Stimulated activated CD4-positive, alpha-beta T cell treated with anti-CD3 and anti-CD28 coated beads, TNF-alpha, amount 100 ng/mL, for 4 hours (primary cell): Measurements from ENCODE around the gene TMEM106C.

ENCODE experiments used
- DNase-seq, 3 experiments: peaks; one replicate each; pipeline ENCODE4 v3.0.0-alpha.2; 2020; ENCODE audit warnings: low read depth in 3 of 3

Gene TMEM106C

DNA sequence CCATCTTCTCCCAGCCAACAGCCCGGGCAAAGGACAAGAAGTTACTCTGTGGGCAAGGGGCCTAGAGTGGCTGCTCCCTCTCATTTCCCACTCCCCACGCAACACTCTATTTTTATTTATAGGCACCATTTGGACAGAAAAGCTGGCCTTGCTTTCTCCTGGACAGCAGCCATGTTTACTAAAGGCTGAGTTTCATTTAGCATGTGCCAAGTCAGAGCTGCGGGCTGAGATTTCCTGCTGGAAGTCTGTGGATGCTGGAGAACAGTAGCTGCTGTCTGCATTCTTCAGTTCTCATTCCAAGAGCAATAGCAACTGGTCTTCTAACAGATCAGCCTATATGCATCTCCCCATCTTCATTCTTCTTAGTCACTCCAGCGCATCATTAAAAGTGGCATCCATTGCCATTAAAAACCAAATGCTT, 32.6 kb downstream of the TMEM106C start:
- DNase-seq = no peak

DNA sequence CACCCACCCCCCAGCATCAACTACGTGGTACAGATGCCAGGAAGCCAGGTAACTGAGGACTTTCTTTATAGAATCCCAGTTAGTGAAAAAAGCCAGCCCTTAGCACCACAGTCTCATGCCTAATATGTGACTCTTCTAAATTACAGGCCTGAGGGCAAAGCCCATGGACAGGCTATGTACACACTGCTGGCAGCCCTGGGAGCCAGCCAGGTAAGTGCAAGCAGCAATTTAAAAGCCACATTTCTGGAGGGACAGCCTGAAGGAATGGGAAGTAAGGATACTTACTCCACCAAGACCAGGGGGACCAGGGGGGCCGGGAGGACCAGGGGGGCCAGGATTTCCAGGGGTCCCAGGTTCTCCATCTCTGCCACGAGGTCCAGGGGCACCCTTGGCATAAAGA, 33.9 kb downstream of the TMEM106C start:
- no peak for DNase-seq

DNA sequence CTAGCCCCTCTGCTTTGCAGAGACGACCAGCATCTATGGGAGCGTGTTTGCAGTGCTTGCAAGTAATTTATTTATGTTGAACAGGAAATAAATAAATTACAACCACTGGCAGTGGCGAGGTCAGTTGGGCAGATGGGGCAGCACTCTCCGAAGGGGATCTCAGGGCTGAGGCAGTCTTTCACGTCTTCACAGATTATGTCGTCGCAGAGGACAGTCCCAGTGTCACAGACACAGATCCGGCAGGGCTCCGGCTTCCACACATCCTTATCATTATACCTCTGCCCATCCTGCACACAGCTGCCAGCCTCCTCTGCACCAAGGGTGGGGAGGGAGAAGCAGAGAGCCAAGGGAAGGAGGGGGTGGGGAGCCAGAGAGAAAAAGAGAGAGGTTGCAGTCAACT, 36.4 kb downstream of the TMEM106C start:
- DNase-seq = no peak

DNA sequence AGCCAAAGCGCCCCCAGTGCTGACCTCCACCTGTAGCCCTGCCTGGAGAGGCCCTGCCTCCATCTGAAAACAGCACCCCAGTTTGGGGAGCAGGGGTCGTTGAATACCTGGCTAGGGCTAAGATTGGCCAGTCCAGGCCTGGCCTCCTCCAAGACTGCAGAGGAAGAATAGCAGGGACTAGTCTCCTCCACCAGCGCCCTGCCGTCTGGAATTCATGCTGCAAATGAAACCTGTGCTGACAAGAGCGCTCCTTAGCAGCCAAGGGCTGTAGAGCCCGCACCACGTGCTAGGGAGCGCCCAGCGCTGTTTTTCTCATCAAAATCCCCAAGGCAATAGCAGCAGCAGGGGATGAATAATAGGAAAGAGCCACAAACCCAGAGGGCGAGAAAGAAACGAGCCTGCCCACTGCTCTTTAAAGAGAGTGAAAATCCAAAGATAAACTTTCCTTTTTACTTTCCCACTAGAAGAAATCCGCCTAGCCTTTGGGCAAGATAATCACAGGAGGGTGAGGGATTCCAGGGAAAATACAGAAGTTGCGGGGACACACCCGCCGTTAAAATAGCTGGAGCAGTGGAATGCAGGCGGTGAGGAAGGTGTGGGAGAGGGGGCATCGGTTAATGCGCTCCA, 37.6 kb downstream of the TMEM106C start:
- no peak for DNase-seq

DNA sequence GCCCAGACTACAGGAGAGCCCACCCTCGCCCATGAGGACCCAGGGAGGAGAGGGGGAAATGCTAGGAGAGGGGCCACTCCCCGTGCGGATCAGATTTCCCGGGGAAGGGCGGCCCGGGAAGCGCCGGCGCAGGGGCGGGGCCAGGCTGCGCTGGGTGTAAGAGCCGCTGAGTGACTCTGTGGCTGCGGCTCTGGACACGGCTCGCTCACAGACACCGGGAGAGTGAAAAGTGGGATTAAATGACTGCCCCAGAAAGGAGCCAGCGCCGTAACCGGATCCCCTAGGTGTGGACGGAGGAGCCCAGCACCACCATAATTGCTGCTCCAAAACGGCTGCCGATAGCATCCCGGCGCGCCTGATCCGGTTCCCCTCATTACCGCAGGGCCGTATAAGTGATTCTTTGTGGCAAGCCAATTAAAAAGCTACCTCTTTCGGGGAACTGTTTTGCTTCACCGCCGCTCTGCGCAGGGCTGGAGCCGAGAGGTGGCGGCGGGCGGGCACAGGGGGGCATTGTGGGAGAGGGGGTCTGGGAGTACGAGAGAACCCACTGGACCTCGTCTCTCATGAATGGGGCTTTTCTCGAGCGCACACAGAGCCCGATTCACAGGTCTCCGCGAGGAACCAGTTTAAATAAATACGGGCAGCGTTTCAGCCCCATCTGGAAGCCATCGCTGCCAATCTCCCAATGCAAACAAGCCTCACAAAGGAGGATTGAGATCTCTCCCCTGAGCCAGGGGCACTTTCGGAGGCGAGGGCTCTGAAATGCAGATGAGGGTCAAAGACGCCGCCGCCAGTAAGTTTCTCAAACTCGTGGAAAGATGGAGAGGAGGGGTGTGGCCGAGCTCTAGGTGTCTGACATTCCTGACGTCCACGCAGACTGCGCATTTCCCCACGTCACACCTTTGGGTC, 38.4 kb downstream of the TMEM106C start:
- no peak for DNase-seq

DNA sequence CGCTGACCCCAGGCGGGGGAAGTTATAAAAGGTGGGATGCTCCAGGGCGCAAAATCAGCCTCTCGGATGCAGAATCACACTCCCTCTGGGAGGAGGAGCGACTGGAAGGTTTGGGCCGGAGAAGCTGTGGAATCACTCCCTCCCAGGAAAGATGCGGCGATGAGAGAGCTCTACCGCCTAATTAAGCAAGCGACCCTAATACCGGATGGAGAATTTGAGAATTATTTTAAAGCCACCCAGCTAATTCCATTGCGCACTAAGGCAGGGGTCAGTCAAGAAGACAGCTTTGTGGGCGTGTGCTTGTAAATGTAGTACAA, 39.0 kb downstream of the TMEM106C start:
- DNase-seq = no peak

DNA sequence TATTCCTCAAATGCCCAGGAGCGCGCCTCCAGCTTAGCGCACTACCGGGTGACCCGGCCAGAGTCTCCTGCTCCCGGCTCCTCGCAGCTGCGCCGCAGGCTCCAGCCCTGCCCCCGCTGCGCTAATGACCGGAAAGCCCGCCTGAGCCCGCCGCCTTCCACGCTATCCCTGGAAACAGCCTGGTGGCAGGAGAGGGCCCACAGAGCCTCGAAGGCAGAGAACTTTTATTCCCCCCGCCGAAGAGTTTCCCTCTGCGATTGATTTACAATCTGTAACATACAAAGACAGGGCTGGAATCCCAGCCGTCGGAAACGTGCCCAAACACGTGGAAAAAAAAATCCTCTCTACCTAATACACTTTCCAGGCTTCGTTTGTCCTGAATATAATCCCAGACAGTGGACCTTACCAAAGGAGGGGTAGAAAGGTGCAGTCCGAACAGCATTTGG, 39.4 kb downstream of the TMEM106C start:
- no peak for DNase-seq

DNA sequence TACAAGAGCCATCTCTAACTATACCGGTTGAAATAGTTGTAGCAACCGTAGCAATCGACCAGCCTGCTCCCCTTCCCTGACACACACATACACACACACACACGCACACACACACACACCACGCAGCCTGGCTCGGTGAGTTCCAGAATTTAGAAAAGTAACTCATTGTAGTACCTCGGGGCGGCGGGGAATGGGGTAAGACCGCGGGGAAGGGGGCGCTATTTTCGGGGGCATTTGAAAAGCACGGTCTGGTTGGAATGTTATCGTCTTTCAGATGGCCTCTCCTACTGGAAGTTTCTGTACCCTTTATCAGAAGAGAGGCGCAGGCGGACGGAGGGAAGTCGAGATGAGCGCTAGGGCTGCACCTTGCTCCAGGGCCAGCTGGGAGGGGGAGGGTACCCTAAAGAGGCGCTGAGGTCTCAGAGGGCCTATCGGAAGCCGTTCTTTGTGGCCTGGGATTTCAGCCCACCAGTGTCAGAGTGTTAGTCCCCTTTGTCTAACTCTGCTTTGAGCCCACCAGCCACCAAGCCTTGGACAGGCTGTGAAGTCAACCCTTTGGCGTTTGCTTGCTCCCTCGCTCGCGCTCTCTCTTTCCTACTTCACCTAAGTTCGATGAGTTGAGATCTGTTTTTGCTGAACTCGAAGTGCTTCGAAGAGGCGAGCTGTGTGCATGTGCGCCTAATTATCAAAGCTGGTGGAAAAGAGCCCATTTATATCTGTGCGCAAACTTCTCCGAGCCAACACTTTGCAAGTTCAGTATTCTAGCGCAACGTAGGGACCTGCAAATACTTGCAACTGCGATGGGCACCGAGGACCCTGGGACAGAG, 40.0 kb downstream of the TMEM106C start:
- DNase-seq = no peak

DNA sequence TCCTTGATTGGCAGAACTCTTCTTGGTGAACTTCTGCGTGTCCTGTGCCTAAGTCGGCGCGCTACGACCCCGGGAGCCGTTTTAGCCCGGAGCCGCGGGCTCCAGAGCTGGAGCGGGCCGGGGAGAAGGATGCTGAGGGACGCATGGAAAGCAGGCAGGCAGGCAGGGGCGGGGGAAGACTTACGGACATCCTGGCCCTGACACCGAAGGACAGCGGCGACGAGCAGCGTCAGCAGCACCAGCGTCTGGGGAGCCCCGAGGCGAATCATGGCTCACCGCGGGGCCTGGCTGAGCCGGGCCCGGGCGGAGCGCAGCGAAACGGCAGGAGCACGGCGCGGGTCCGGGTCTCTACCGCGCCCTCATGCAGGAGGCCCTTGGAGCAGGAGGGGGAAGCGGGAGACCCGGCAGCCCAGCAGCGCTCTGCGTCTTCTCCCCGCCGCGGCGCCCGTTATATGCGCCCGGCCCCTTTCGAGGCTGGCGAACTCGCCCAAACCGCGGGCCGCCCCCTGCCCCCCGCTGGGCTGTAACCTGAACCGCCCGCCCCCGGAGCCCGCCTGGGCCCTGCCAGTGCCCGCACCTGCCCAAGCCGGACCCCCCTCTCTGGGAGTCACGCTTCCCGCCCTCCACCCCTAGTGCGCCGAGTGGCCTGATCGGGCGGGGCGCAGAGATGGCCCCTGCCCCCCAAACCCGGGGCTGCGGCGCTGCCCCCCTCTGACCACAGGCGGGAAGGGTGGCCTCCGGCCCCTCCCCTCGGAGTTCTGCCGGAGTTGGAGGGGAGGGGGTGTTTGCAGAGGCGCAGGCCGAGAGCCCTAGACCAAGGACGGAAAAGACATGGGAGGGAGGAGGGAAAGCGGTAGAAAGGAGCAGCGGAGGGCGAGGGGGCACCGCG, 40.9 kb downstream of the TMEM106C start, which contains the start of gene COL2A1:
COL2A1 (minus strand) TSS at position 424 of the 889 bp plus-strand sequence; CDS start at position 269, 155 bp downstream.
- DNase-seq = no peak

DNA sequence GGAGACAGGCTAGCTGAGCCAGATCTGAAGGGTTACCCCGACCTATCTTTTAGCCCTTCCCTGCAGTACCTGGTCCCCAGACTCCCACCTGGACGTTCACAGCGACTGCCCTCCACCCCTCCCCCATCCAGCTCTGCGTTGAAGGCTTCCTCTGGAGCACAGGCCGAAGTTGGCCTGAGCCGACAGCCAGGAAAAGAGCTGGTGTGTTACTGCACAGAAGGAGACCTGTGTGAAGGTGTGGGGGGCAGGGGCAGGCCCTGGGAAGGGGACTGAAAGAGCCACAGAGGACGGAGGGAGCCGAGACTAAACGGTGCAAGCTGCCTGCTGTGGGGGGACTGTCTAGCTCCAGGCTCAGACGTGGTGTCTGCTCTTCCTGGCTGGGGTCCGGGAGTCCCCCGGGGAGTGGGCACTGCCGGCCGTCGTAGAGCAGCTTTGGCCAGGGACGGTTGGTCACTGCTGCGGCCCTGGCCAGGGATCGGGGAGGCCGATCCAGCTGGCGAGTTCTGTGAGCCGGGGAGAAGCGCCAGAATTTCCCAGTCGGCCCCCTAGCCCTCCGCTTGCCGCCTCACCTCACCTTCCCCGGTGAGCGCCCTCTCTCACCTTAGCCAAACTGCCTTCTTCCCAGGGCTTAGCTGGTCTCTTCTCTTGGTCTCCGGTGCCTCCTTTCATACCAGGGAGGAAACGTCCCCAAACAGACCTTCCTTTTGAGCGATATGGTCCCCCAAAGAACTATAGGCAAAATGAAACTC, 41.8 kb downstream of the TMEM106C start:
- no peak for DNase-seq

DNA sequence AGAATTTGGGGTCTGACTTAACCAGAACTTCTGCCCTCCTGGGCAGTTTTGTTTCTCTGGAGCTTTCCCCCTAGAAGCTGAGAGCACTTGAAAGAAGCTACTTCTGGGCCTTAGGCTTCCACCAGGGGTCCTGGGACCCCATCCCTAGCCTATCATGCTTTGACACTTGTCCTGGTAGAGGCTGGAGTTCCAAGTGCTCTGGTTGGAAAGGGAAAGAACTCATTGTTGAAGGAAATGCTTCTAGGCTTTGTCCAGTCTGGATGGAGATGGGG, 42.3 kb downstream of the TMEM106C start:
- DNase-seq = no peak

DNA sequence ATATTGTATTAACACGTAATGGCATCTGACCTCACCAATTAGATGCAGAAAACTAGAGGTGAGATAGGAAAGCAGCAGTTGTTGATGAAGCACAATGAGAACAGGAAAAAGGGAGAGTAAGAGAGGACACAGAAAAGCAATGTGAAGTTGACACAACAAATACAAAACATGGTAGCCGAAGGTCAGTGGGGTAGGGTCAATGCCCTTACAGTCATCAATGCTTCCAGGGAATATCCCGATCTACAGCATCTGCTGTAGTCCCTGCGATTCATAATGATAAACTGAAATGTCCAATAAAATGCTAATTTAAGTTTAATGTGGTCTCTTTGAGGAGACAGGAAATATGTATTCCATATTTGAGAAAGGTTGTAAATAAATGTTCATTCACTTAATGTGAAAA, 43.8 kb downstream of the TMEM106C start:
- DNase-seq = no peak

DNA sequence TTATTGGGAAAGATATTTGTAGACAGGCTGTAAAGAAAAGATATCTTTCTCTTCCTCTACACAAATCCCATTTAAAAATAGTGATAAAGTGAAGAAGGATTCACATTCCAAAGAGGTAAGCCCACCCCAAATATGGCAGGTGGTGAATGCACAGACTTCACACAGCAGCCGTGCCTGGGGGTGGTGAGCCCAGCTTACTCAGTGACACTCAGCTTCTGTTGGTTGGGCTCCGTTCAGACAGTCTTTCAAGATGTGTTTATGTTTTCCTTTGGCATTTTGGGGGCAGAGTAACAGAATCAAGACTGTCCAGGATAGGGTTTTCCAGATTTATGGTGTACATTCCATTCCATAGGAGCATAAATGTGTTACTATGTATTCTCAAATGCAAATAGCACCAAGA, 45.0 kb downstream of the TMEM106C start:
- no peak for DNase-seq

DNA sequence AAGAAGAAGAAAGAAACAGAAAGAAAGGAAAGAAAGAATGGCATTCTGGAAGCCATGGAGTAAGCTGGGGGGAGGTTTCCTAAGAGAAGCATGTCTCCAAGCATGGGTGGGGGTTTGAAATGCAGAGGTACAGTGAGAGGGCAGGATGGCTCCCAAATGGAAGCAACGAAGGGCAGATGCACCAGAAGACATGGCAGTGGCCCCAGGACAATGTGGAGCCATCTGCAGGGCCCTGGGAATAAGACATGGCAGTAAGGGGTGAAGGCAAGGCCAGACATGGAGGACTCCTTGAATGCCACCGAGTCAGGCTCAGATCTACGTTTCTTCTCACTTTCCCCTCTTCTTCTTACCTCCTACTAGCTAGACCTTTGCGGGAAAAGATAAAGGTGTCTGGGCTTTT, 45.6 kb downstream of the TMEM106C start:
- DNase-seq = no peak

DNA sequence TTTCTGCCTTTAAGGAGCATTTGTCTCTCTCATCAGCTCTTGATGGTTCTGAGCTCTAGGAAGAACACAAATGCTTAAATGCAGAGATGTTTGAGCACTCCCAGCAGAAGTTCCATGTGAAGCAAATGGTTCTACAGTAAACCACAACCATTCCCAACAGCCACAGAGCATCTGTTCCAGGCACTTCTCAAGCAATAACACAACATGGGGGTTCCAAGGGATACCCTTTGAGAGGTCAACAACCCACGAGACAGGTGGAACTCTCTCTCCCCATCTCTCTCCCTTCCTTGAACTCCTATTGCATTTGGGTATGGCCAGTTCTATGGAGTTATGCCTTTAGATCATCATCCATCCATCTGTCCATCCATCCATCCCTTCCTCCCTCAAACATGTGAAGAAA, 46.1 kb downstream of the TMEM106C start:
- no peak for DNase-seq

DNA sequence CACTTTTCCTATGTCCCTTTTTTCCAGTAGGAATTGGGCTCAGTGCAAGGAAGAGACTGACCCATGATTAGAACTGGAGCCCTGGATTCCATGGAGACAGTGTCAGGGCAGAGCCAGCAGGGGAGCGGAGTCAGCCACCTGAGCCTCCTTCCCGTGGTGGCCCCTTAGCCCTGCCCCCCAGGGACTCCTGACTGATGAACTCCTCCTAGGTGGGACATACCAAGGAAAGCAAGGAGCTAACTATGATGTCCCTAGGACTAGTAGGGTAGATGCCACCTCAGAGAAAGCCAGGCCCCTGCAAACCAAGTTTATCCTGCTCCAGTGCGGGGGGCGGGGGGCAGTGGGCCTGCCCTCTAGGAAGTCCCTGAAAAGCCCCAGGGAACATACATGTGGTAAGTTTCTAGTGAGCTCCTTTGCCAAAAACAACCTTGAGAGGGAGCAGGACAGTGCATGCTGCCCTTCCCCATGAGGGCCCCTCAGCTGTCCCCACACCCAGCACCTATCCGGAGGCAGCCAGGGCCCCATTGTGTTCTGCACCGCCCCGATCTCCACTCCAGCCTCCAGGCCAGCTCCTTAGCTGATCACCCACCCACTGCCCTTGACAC, 47.1 kb downstream of the TMEM106C start:
- no peak for DNase-seq

DNA sequence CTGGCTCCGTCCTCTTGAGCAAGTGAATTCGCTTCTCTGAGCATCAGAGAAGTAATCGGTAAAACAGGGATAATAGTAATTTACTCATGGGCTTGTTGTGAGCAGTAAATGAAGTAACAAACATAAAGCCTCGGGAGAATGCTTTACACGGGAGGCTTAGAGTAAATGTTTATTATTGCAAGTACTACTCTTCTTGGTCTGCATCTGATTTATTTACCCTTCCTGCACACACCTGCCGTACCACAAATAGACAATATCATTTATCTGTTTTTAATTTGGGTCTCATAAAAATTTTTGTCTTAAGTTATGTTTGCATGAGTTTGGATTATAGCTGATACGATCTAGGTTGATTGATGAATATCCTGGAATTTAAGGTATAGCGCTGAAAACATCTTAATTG, 48.7 kb downstream of the TMEM106C start:
- no peak for DNase-seq

DNA sequence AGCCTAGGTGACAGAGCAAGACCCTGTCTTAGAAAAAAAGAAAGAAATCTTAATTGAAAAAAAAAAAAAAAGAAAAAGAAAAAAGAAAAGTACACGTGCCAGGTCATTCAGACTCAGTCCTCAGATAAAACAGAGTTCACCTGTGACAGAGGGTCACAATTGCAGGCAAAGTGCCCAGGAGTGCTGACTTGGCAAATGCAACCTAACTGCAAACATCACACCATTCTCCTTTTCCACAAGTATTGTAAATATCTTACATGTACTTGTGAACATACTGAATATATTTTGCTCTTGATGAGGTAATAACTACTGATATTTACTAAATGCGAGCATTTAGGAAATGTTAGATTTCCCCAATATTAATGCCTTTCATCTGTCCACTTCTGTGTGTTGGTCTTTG, 49.9 kb downstream of the TMEM106C start:
- DNase-seq = no peak

DNA sequence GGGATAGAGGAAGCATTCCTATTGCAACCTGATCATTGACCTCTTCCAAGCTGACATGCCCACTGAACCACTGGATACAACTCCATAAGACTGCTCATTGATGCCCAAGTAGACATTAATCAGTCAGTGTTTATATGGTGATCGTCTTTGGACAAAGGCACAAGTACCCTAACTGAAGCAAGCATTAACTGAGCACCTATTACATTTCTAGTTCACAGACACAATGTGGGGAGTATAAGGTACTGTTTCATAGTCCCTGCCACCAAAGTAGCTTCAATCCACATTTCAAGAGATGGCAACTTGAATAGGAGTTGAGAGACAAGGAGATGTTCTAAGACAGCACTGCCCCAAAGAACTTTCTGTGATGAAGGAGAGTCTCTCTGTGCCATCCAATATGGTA, 51.7 kb downstream of the TMEM106C start:
- no peak for DNase-seq

DNA sequence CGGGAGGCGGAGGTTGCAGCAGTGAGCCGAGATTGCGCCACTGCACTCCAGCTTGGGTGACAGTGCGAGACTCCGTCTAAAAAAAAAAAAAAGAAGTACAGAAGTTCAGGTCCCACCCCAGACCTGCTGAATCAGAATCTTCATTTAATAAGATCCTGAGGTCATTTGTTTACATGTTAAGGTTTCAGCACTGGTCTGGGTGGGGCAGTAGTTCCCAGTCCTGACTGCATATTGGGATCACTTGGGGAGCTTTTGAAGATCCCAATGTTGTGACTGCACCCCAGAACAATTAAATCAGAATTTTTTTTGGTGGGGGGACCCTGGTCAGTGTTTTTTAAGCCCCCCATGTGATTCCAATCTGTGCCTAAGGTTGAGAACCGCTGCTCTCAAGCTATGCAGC, 52.6 kb downstream of the TMEM106C start:
- DNase-seq = no peak
